ENCODE measurements around the gene DUXB. TPM values are rescaled to one million over a fixed set of nuclear protein-coding genes. Genes with fewer than 3 reads are reported as not detected.
A peak's percentile ranks its signal among the peaks of the same experiment; 100 is the strongest.

DUXB gene
- total and polyA plus RNA-seq, 2 of the 13 experiments (the other 11 are each of a cell fraction or from before 2014, with no cell fraction given): not detected

- TF ChIP-seq, protein P1, sequence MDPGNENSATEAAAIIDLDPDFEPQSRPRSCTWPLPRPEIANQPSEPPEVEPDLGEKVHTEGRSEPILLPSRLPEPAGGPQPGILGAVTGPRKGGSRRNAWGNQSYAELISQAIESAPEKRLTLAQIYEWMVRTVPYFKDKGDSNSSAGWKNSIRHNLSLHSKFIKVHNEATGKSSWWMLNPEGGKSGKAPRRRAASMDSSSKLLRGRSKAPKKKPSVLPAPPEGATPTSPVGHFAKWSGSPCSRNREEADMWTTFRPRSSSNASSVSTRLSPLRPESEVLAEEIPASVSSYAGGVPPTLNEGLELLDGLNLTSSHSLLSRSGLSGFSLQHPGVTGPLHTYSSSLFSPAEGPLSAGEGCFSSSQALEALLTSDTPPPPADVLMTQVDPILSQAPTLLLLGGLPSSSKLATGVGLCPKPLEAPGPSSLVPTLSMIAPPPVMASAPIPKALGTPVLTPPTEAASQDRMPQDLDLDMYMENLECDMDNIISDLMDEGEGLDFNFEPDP (CRISPR knock-in tag; conservative IDR thresholded peaks at IDR 0.05): no peak
- TF ChIP-seq YY1 (IDR thresholded peaks at IDR 0.05; ENCODE audit: insufficient read depth, insufficient replicate concordance, low read depth, low read length) (no peak), PATZ1 (CRISPR knock-in tag; IDR thresholded peaks at IDR 0.05) (peak; percentile 62), HDAC6 (IDR thresholded peaks at IDR 0.05; ENCODE audit: low read depth, low read length) (no peak), ZNF781 (CRISPR knock-in tag; IDR thresholded peaks at IDR 0.05; ENCODE audit: borderline replicate concordance, not compliant biosample characterization) (no peak), JUND (CRISPR knock-in tag; IDR thresholded peaks at IDR 0.05) (no peak), ZNF350 (CRISPR knock-in tag; IDR thresholded peaks at IDR 0.05; ENCODE audit: borderline replicate concordance, low read depth) (no peak), ZNF326 (CRISPR knock-in tag; IDR thresholded peaks at IDR 0.05; ENCODE audit: borderline replicate concordance) (no peak), ZNF629 (CRISPR knock-in tag; conservative IDR thresholded peaks at IDR 0.05) (no peak), ZNF296 (CRISPR knock-in tag; conservative IDR thresholded peaks at IDR 0.05) (no peak), HIVEP1 (CRISPR knock-in tag; IDR thresholded peaks at IDR 0.05) (no peak), SMAD1 (CRISPR knock-in tag; IDR thresholded peaks at IDR 0.05; ENCODE audit: borderline replicate concordance, low read depth) (no peak), MAF1 (CRISPR knock-in tag; IDR thresholded peaks at IDR 0.05; ENCODE audit: borderline replicate concordance) (no peak), NCOA1 (CRISPR knock-in tag; IDR thresholded peaks at IDR 0.05) (no peak), HNF4A (CRISPR knock-in tag; IDR thresholded peaks at IDR 0.05) (peak; percentile 90), CCDC6 (CRISPR knock-in tag; IDR thresholded peaks at IDR 0.05) (no peak), KMT2B (CRISPR knock-in tag; IDR thresholded peaks at IDR 0.05) (no peak), ELF1 (CRISPR knock-in tag; IDR thresholded peaks at IDR 0.05) (no peak), CENPT (CRISPR knock-in tag; IDR thresholded peaks at IDR 0.05; ENCODE audit: low read depth) (no peak)
- TF ChIP-seq, protein P2, sequence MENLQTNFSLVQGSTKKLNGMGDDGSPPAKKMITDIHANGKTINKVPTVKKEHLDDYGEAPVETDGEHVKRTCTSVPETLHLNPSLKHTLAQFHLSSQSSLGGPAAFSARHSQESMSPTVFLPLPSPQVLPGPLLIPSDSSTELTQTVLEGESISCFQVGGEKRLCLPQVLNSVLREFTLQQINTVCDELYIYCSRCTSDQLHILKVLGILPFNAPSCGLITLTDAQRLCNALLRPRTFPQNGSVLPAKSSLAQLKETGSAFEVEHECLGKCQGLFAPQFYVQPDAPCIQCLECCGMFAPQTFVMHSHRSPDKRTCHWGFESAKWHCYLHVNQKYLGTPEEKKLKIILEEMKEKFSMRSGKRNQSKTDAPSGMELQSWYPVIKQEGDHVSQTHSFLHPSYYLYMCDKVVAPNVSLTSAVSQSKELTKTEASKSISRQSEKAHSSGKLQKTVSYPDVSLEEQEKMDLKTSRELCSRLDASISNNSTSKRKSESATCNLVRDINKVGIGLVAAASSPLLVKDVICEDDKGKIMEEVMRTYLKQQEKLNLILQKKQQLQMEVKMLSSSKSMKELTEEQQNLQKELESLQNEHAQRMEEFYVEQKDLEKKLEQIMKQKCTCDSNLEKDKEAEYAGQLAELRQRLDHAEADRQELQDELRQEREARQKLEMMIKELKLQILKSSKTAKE (CRISPR knock-in tag; IDR thresholded peaks at IDR 0.05; ENCODE audit: borderline replicate concordance): no peak
- TF ChIP-seq, protein P3, sequence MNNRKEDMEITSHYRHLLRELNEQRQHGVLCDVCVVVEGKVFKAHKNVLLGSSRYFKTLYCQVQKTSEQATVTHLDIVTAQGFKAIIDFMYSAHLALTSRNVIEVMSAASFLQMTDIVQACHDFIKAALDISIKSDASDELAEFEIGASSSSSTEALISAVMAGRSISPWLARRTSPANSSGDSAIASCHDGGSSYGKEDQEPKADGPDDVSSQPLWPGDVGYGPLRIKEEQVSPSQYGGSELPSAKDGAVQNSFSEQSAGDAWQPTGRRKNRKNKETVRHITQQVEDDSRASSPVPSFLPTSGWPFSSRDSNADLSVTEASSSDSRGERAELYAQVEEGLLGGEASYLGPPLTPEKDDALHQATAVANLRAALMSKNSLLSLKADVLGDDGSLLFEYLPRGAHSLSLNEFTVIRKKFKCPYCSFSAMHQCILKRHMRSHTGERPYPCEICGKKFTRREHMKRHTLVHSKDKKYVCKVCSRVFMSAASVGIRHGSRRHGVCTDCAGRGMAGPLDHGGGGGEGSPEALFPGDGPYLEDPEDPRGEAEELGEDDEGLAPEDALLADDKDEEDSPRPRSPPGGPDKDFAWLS (CRISPR knock-in tag; IDR thresholded peaks at IDR 0.05; ENCODE audit: borderline replicate concordance): no peak
- TF ChIP-seq, protein P4, sequence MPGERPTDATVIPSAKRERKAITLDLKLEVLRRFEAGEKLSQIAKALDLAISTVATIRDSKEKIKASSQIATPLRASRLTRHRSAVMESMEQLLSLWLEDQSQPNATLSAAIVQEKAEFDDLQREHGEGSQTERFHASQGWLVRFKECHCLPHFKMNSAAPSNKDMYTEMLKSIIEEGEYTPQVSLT (CRISPR knock-in tag; IDR thresholded peaks at IDR 0.05; ENCODE audit: borderline replicate concordance, low read depth): no peak
These were observed 26.0 kb upstream of the DUXB start (continued) for GRCh38 chr16:75727221-75727620.
